KG1 (cell line): ENCODE data around the gene ZSCAN10.

Source experiments
- DNase-seq: peaks from one replicate; lab custom pipeline; 2025; lab: John Stamatoyannopoulos, UW

The ZSCAN10 gene

GRCh38 chr16:3046641-3047386 is 52.3 kb downstream of the ZSCAN10 start:
- DNase-seq, result no peak

- DNase-seq, result no peak
Measured at GRCh38 chr16:3045758-3046640, 53.1 kb downstream of the ZSCAN10 start, which contains the start of gene MMP25. MMP25 (plus strand) TSS chr16:3046561; CDS start chr16:3046918, 357 bp downstream.

- DNase-seq, result no peak
Measured at GRCh38 chr16:3044708-3045107, 54.4 kb downstream of the ZSCAN10 start.

- no peak for DNase-seq
Measured at GRCh38 chr16:3042376-3042775, 56.7 kb downstream of the ZSCAN10 start.

GRCh38 chr16:3038896-3039295 is 60.2 kb downstream of the ZSCAN10 start:
- DNase-seq, result no peak
